CD4-positive, alpha-beta T cell treated with Interleukin-15 for 4 hours (primary cell): ENCODE measurements around the gene RPUSD4.

Experiments
- DNase-seq: peaks from one replicate; pipeline ENCODE4 v3.0.0-alpha.2; 2020; ENCODE audit warnings: low spot score

The RPUSD4 gene

GRCh38 chr11:126157326-126158030, 54.0 kb downstream of the RPUSD4 start:
- no peak for DNase-seq

GRCh38 chr11:126156814-126157213, 54.6 kb downstream of the RPUSD4 start:
- DNase-seq = no peak

GRCh38 chr11:126155402-126156187, 55.9 kb downstream of the RPUSD4 start:
- no peak for DNase-seq

- no peak for DNase-seq
Measured at GRCh38 chr11:126154691-126155090, 56.8 kb downstream of the RPUSD4 start.

- DNase-seq = no peak
Measured at GRCh38 chr11:126153972-126154371, 57.5 kb downstream of the RPUSD4 start.

- DNase-seq = no peak
Measured at GRCh38 chr11:126153006-126153405, 58.4 kb downstream of the RPUSD4 start.

- DNase-seq = no peak
Measured at GRCh38 chr11:126152586-126152985, 58.9 kb downstream of the RPUSD4 start.

- DNase-seq = no peak
Measured at GRCh38 chr11:126152152-126152551, 59.3 kb downstream of the RPUSD4 start.
